Activated CD4-positive, alpha-beta T cell treated with anti-CD3 and anti-CD28 coated beads, Interleukin-2, amount 50 U/mL, for 1 hour (primary cell): ENCODE results near the gene CEL.
"Not testable (repeated sequence)": the region's sequence is repeated elsewhere in the genome, so short reads cannot be mapped to it uniquely, and the experiment has no call there.

Experiments
- DNase-seq: peaks from one replicate; pipeline ENCODE4 v3.0.0-alpha.2; 2020

The CEL gene

GRCh38 chr9:133065070-133065388 is 3.2 kb downstream of the CEL start:
- no peak for DNase-seq

- DNase-seq: no peak
These were observed 4.6 kb downstream of the CEL start for GRCh38 chr9:133066181-133066983.

- no peak for DNase-seq
These were observed 5.2 kb downstream of the CEL start for GRCh38 chr9:133067006-133067405.

GRCh38 chr9:133067813-133068212 is 6.0 kb downstream of the CEL start:
- no peak for DNase-seq

GRCh38 chr9:133068431-133068830 is 6.7 kb downstream of the CEL start:
- DNase-seq: not testable (repeated sequence)

- DNase-seq: not testable (repeated sequence)
These were observed 8.8 kb downstream of the CEL start for GRCh38 chr9:133070500-133070961.

GRCh38 chr9:133070985-133071384 is 9.2 kb downstream of the CEL start:
- DNase-seq: not testable (repeated sequence)

GRCh38 chr9:133071484-133072150 is 9.8 kb downstream of the CEL start:
- no peak for DNase-seq

- DNase-seq: not testable (repeated sequence)
These were observed 10.4 kb downstream of the CEL start for GRCh38 chr9:133072210-133072609.

- no peak for DNase-seq
These were observed 11.6 kb downstream of the CEL start for GRCh38 chr9:133073086-133074014.

GRCh38 chr9:133074111-133074651 is 12.4 kb downstream of the CEL start:
- no peak for DNase-seq

GRCh38 chr9:133075925-133076630 is 14.3 kb downstream of the CEL start:
- no peak for DNase-seq

- no peak for DNase-seq
These were observed 14.9 kb downstream of the CEL start for GRCh38 chr9:133076691-133077090.

- DNase-seq: no peak
These were observed 16.7 kb downstream of the CEL start for GRCh38 chr9:133078486-133078885.

GRCh38 chr9:133080161-133080560 is 18.4 kb downstream of the CEL start:
- no peak for DNase-seq

- DNase-seq: not testable (repeated sequence)
These were observed 19.3 kb downstream of the CEL start for GRCh38 chr9:133080786-133081779.

GRCh38 chr9:133081957-133082644 is 20.3 kb downstream of the CEL start:
- DNase-seq: not testable (repeated sequence)

- DNase-seq: not testable (repeated sequence)
These were observed 21.9 kb downstream of the CEL start for GRCh38 chr9:133083688-133084087.

- not testable (repeated sequence) for DNase-seq
These were observed 24.6 kb downstream of the CEL start for GRCh38 chr9:133086212-133086860.

GRCh38 chr9:133086894-133087293 is 25.1 kb downstream of the CEL start:
- no peak for DNase-seq
